Activated gamma-delta T cell treated with anti-CD3 and anti-CD28 coated beads, Interleukin-2, amount 50 U/mL, for 16 hours (primary cell): ENCODE data around the gene PROSER2.
"Not testable (repeated sequence)": the region's sequence is repeated elsewhere in the genome, so short reads cannot be mapped to it uniquely, and the experiment has no call there.

Source experiments
- DNase-seq: peaks from one replicate; pipeline ENCODE4 v3.0.0-alpha.2; 2020; ENCODE audit warnings: low read depth

The PROSER2 gene

DNA sequence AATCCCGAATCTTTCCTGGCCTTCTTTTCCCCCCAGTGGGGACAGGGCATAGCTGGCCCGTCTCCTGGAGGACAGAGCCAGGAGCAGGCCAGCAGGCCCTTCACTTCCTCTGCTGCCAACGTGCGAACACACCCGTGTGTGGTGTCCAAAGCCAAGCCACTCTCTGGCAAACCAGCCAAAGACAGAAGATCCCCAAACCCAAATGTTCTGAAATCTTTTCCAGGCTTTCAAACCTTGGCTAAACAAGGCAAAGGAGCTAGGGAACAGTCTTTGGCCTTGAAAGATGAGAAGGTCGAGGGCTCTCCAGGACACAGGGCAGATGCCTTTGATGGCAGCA, 63.0 kb downstream of the PROSER2 start:
- DNase-seq = no peak

DNA sequence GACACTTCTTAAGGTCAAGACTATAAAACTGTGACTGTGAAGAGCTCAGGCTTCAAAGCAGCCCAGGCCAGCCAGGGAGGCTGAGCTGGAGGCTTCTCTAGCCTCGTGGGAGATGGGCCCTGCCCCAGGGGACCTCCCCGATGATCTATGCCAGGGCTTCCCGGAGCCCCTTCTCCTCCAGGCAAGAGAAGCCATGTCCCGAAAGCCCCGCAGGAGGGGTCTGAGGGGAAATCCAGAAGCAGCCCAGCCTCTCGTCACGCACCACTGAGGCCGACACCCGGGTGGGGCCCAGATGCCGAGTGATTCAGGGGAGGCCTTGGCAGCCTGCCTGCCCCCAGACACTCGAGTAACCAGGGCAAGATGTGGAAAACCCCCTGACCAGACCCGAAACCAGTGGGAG, 63.7 kb downstream of the PROSER2 start:
- DNase-seq = no peak

DNA sequence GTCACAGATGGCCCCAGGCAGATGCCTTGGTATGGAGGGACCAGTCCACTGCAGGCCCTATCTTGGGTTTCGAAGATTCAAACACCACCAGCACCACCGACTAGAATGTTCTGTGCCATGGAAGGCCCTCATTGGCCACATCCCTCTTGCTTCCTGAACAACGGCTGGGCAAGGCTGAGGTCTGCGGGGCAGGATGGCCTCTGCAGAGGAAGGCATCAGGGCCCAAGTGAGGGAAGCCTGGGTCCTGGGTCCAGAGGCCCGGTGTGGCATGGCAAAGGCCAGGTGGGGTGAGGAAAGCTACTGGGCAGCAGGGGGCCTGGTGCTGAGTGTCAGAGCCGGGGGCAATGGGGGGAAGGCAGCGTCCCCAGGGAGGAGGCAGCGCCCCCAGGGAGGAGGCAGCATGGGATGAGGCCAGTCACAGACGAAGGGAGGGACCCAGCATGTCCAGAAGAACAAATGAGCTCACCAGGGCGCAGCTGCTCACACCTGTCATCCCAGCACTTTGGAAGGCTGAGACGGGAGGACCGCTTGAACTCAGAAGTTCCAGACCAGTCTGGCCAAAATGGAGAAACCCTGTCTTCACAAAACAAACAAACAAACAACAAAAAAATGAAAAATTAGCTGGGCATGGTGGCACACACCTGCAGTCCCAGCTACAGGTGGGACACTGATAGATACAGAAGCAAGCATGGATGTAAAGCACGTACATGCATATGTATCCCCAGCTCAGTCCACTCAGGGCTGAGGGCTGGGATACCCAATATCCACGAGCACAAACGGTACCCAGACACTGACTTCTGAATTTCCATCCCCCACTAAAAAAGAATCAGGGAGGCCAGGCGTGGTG, 64.4 kb downstream of the PROSER2 start:
- DNase-seq = no peak

DNA sequence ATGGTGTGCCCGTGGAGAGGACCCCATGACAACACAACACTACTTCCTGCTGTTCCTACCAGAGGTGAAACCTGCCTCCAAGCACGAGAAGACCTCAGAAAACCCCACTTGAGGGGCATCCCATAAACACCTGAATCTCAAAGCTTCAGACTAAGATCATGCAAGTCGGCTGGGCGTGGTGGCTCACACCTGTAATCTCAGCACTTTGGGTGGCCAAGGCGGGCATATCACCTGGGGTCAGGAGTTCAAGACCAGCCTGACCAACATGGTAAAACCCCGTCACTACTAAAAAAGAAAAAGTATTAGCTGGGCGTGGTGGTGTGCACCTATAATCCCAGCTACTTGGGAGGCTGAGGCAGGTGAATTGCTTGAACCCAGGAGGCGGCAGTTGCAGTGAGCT, 66.1 kb downstream of the PROSER2 start:
- not testable (repeated sequence) for DNase-seq

DNA sequence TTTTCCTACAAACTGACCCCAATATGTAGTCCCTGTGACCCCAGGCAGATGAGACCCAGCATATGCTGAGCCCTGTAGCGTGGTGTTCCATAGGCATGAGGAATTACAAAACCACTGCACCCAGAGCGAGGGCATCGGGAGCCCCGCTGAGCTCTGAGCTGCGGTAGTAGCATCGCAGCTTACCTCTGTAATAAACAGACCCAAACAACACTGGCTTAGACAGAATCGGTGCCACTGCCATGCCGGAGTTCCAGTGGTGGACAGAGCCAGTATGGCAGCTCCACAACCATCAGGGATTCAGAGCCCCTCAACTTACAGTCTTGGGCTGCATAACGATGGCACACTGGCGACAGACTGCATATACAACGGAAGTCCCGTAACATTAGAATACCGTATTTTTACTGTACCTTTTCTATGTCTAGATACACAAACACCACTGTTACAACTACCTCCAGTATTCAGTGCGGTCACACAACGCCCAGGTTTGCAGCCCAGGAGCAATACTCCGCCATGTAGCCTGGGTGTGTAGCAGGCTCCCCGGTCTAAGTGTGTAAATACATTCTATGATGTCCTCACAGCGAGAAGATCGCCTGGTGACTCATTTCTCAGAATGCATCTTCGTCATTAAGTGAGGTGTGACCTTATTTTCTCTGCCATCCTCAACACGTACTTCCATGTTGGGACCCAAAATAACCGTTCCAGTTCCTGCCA, 68.8 kb downstream of the PROSER2 start:
- DNase-seq = no peak

DNA sequence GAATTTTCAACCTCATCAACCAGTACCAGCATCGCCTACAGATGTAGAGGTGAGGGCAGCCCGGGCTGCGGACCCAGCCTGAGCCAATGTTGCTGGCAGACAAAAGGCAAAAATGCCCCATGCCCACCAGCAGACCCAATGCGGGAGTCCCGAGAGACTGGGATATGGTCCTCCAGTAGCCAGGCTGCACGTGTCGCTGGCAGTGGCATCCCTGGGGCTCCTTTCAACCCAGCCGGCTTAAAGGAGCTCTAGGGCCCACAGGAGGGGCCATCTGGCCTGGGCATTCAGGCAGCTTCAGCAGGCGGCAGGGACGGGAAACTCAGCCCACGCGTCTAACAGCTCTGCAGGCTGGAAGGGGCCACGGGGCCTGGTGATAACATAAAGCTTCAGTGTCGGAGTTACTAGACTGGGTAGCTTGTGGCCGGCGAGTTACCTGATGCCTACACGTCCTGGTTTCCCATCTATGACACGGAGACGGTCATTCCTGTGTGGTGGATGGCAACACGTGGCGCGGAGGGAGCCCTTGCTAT, 70.7 kb downstream of the PROSER2 start:
- DNase-seq = no peak

DNA sequence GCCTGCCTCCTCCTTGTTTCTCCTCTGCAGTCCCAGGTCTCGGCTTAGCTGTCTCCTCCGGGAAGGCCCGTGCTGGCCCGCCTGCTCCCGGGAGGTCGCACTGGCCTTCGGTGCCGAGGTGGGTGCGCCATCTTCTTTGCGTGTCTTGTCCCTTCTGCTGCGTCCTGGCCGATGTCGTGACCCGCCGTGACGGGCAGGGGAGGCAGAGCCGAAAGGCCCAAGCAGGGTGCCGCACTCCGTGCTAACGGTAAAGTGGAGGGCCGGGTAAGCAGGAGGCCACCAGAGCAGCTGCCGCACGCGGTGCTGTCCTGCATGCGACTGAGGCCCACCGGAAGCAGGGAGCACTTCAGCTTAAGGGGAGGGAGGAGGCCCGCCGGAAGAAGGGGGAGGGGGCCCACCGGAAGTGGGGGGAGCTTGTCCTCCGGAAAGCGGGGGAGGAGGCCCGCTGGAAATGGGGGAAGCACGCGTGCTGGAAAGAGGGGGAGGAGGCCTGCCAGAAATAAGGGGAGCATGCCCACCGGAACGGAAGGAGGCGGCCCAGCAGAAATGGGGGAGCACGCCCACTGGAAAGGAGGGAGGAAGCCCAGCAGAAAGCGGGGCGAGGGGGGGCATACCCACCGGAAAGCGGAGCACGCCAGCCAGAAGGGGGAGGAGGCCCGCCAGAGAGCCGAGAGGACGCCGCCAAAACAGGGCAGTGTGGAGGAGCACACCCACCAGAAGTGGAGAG, 71.4 kb downstream of the PROSER2 start:
- DNase-seq = no peak

DNA sequence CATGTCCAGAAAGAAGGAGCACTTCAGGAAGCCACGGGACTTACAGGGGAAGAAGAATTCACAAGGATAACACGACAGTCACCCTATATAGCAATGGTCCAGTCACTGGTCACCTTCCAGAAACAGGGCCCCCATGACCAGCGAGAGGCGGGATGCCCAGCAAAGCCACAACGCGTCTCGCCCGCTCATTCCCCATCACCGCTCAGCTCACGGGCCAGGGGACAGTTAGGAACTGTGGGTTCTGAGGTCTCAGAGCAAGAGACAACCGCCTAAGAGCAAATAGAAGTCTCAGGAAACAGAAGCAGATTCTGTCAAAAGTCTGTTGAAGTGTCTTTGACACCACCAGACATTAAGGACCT, 71.9 kb downstream of the PROSER2 start:
- no peak for DNase-seq

DNA sequence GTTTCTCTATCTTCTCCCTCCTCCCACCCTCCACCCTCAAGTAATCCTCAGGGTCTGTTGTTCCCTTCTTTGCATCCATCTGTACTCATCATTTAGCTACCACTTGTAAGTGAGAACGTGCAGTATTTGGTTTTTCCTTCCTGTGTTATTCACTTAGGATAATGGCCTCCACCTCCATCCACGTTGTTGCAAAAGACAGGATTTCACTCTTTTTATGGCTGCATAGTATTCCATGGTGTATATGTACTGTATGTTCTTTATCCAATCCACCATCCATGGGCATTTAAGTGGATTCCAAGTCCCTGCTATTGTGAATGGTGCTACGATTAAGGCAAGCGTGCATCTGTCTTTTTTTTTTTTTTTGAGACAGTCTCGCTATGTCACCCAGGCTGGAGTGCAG, 72.4 kb downstream of the PROSER2 start:
- DNase-seq = no peak

DNA sequence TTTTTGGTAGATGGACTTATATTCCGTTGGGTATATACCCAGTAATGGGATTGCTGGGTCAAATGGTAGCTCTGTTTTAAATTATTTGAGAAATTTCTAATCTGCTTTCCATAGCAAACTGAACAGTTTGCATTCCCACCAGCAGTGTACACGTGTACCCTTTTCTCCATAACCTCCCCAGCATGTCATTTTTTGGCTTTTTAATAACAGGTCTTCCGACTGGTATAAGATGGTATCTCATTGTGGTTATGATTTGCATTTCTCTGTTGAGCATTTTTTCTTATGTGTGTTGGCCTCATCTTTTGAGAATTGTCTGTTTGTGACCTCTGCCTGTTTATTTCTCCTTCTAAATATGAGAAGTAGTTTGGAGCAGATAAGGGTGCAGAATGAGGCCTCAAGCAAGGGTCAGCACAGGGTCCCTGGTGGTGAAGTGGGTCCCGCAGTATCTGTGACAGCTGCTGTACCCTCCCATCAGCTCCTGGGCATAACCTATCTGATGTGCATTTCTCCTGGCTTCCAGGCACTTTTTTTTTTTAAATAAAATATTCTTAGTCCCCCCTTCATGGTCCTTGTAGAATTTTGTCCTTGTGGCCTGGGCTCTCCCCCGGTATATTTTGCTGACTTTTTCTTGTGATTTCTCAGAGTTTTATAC, 73.5 kb downstream of the PROSER2 start:
- DNase-seq = no peak

DNA sequence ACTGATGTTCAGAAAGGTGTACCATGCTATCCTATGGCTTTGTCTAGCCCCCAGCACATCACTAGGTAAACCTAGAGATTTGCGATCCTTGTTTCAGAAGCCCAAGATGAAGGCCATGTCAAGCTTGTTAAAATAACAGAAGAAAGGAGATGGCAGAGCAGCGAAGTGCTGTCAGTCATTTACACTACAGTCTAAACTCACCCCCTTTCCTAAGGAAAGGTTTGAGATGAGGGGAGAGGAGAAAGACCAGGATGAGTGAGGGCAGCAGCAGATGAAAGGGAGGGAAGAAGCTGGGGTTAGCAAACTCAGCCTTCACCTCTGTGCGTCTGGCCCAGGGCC, 74.8 kb downstream of the PROSER2 start:
- no peak for DNase-seq

DNA sequence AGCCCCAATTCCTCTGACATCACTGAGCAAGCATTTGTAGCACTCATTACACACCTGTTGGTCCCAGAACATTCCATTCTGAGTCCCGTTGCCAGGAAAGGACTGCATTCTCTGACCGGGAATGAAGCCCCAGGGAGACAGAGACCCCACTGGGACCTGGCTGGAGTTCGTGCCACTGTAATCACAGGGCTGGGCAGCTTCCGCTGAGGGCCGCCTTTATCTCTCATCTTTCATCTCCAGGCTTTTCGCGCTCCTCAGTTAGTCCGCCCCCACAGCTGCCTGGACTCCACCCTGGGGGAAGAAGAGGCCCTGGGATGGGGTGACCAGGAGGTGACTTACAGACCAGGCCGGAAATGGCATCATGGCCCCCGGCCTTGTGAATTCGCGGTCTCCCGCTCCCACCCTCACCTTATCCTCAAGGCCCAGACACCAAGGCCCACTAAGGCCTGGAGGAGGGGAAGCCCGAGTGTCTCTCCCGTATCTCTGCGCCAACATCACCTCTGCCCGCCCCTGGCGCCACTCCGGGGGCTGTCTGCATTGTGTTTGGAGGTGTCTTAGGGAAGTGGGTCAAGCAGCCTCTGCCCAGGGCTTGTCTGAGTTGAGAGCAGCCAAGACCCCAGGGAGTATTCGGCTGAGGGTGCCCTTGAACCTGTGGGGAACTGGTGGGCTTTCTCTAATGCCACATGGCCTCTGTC, 75.4 kb downstream of the PROSER2 start:
- DNase-seq = no peak

DNA sequence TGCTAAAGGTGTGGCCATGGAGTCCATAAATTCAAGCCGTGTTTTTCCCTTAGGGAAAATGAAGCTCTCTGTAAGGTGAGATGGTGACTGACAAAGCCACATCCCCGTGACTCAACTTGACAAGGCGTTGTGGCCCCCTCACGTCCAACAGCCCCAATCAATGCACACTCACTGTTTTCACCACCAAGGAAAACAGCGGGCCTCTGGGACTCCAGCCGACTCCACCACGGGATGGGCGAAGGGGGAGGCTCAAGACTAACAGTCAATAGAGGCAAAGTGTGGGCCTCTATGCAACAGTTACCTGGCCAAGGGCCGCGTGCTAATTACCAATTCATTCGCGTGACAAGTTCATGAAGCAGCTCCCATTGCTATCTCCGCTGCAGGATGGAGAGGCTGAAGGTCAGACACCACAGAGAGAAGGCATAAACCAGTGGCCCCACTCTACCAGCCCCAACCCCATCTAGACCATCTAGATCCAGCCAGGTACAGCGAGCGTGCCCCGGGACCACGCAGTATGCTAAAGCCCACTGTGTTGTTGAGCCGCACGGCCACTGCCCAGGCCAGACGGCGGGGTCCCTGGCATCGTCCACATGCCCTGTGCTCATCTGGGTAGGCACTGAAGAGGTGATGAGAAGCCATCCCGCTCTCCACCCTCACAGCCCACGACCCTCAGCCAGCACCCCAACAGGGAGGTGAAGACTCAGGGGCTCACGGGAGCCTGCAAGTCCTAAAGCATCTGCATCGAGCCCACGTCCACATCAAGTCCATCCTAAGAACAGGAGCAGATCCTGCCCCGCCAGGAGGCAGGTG, 76.1 kb downstream of the PROSER2 start:
- DNase-seq = no peak

DNA sequence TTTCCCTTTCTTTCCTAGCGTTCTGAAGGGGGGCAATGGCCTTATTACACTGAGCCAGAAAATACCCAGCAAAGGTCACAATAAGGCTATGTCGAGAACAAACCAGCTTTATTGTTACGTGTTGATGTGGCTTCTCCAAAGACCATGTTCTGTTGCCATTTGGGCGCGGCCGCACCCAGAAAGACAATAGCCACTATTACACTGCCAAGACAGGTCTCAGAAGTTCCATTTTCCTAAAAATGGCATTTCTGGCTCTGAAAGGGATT, 77.8 kb downstream of the PROSER2 start:
- no peak for DNase-seq

DNA sequence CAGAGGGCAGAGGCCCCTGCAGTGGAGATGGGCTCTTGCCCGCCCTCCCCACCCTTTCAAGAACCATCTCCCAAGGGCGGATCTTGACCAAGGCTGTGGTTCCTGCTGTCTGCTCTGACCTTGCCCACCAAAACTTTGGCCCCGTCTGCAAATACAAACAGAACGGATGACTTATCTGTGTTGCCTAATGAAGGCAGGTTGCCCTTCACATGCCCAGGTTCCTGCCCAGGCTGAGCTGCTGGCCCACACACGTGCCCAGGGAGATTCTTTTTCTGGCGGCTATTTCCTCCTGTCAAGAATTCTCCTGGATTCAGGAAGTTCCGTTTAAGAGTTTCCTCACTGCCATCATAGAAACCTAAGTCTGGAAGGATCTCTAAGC, 78.3 kb downstream of the PROSER2 start:
- no peak for DNase-seq

DNA sequence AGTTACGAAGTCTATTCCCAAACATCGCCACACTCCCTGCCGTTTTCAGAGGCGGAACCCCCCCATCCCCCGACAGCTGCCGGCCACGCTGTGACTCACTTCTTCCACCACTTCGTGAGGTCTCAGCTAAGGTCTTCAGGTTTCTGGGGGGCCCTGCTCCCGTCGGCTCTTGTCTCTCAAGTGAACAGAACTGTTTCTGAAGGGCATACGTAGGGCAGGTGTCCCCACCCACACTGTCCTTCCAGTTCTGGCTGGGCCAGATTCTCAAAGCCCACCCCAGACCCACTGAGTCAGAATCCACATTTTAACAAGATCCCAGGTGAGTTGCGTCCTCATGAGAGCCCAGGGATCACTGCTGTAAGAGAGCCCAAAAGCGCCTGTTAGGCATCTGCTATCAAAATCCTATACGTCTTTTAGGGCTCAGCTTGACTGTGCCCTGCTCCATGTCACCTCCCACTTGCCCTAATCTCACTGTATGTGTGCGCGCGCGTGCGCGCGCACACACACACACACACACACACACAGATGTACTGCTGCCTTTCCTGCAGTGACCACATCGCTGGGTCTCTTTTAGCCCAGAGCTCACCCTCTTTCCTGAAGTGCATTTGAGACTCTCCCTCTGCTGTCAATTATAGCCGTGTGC, 78.8 kb downstream of the PROSER2 start:
- no peak for DNase-seq

DNA sequence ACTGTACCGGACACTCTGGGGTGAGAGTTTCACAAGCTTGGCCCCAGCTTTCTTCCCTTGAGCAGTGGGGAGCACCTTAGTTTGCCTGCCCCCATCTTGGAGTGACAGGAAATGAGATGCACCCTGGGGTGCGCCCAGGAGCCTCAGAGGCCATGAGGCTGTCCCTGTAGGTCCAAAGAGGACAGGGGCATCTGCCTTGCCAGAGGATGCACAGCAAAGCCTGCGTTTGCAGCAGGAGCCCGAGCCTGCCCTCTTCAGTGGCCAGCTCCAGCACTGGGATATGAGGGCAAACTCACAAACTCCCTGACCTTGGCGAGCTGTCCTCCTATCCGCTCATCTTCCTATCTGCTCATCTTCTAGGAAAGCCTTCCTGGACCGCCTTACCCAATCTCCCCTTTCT, 79.5 kb downstream of the PROSER2 start:
- DNase-seq = no peak

DNA sequence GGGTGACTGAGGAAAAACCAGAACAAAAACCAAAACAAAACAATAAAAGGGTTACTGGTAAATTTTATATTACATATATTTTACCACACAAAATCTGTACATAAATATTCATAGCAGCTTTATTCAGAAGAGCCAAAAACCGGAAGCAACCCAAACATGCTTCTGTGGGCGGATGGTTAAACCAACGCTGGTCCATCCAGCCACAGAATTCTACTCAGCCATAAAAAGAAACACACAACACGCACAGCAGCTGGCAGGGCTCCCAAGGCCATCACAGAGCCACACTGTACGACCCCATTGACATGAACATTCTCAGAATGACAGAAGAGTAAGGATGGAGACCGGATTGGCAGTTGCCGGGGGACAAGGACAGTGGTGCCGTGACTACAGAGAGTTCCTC, 83.6 kb downstream of the PROSER2 start:
- no peak for DNase-seq

DNA sequence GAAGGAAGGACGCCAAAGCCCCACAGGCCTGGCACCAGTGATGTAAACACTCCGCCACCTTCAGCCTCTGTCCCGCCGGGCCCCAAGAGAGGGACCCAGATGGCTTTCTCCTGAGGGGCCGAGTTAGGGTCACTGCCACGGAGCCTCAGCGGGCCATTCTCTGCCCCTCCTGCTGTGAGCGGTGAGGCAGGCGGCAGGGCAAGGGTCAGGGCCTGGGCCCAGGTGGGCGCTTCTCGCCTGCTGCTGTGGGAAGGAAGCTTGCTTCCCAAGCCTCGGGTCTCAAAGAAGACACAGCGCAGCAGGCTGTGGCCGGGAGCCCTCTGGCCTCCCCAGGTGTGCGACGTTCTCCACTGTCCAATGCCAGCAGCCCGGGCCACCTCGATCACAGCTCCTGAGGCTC, 84.8 kb downstream of the PROSER2 start:
- DNase-seq = no peak

DNA sequence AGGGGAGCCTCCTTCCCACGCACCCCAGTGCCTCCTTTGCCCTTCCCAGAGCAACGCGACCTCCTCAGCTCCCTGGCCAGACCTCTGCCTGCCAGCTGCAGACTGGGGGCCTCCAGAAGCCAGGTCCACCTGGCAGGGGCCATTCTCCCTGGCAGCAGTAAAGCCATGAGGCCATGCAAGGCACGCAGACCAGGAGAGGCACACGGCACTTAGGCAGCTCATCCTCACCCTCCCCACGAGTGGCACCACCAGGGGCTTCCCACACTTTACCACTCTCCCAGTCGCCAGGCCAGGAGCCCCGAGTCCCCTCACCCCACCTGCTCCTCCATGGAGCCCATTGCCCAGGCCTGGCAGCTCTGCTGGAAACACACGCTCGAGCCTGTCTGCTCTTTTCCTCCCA, 85.4 kb downstream of the PROSER2 start:
- no peak for DNase-seq

DNA sequence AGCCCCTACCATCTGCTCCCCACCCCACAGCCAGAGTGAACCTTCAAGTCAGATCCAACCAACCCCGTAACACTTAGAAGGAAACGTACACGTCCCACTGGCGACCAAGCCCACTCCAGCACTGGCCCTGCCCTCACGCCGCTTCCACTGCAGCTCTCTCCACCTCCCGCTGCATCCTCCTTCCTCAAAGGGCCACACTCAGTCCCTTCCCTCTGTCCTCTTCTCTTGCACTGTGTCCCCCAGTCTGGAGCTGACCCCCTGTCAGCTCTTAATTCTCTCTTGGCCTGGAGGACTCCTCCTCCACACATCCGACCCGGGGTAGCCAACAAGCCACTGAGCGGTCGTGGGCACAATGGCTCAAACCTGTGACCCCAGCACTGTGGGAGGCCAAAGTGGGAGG, 85.8 kb downstream of the PROSER2 start:
- no peak for DNase-seq
